GM03348 (cell line): Measurements from ENCODE around the gene HSFX1.

Experiments used
- DNase-seq: peaks from one replicate; pipeline ENCODE4 v3.0.0; 2012; ENCODE audit warnings: low spot score

HSFX1 gene

DNA sequence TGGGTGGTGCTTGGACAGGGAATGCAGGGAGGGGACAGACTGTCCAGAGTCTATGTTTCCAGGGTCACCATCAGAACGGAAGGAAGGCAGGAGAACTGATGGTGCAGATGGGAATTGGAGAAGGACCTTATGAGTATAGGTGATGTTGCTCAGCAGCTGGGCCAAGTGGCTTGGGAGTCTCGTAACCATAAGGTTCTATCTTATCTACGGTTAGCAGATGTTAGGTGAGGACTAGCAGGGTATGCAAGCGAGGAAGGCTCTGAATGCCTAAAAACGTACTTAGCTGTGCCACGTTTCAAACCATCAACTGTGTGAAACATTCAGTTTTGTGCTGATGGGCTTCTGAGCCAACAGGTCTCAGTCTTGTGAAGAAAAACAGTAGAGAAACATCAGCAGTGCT lies 30.2 kb downstream of the HSFX1 start:
- DNase-seq: no peak

- no peak for DNase-seq
These were observed 34.0 kb downstream of the HSFX1 start for GRCh38 chrX:149807747-149808458.

DNA sequence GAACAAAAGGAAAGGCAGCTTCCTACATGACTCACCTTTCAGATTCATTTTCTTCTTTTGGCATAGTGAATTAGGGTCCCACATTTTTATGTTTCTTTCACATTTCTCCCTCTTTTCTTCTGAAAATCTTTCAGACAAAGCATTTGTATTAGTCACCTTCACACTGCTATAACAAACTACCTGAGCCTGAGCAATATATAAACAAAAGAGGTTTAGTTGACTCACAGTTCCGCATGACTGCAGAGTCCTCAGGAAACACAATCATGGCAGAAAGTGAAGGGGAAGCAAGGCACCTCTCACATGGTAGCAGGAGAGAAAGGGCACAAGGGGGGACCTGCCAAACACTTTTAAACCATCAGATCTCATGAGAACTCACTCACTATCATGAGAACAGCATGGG lies 44.8 kb downstream of the HSFX1 start:
- DNase-seq: no peak

DNA sequence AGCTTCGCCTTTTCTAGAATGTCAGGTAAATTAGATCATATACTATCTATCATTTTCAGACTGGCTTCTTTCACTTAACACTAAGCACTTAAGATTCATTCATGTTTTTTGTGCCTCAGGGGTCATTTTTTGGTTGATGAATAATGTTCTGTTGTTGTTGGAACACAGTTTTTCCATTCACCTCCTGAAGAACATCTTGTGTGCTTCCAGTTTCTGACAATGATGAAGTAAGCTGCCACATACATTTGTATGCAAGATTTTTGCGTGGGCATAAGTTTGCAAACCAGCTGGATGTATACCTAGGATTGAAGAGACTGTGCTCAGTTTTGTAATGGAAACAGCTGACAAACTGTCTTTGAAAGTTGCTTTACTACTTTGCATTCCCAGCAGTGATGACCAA lies 45.5 kb downstream of the HSFX1 start:
- DNase-seq: no peak

DNA sequence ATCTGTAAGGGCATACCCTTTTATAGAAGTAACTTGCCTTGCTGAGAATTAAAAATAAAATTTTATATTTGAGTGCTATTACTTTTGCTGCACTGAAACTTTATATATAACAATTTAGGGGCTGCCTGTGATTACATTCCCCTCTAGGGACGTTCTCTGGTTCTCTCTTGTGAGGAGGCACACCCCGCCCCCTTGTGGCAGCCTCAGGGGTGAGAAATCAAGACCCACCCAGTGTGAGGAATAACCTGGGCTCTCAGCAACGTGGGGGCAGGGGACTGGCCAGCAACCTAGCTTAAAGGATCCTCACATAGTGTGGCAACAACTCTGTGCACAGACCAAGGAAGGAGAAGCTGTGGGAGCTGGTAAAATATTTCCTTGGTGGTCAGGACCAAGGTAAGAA lies 51.6 kb downstream of the HSFX1 start:
- no peak for DNase-seq
